Liver (tissue), 9 donors: Measurements from ENCODE around the gene OXTR. TPM values are rescaled to one million over a fixed set of nuclear protein-coding genes. Genes with fewer than 3 reads are reported as not detected.

Source experiments
- DNase-seq: peaks from one replicate; pipeline ENCODE4 v3.0.0-alpha.2; 2017; ENCODE audit warnings: low spot score
- H3K27ac ChIP-seq, 2 donors: one replicate each; pipeline ENCODE4 v1.7.0; 2013; ENCODE audit warnings: inconsistent platforms in 2 of 2, low read length in 2 of 2, control low read depth in 1 of 2, low read depth in 1 of 2, mild to moderate bottlenecking in 1 of 2
- H3K27me3 ChIP-seq, 4 donors: one replicate each; pipeline versions ENCODE4 v1.6.1 to v1.7.0; 2013; ENCODE audit warnings: low read length in 3 of 4, inconsistent platforms in 1 of 4, mild to moderate bottlenecking in 1 of 4, moderate library complexity in 1 of 4; ENCODE audit not compliant: control insufficient read depth in 4 of 4, insufficient read depth in 4 of 4
- H3K36me3 ChIP-seq, 4 donors: one replicate each; pipeline versions ENCODE4 v1.6.1 to v1.7.0; 2013; ENCODE audit warnings: low read length in 3 of 4, mild to moderate bottlenecking in 3 of 4, low read depth in 1 of 4, moderate library complexity in 1 of 4; ENCODE audit not compliant: control insufficient read depth in 4 of 4, insufficient read depth in 3 of 4
- H3K4me1 ChIP-seq, 4 donors: one replicate each; pipeline versions ENCODE4 v1.6.1 to v1.7.0; 2013; ENCODE audit warnings: low read length in 3 of 4, mild to moderate bottlenecking in 3 of 4, moderate library complexity in 1 of 4; ENCODE audit not compliant: control insufficient read depth in 4 of 4, insufficient read depth in 4 of 4
- H3K4me3 ChIP-seq, 3 donors: one replicate each; pipeline versions ENCODE4 v1.6.1 to v1.7.0; 2013; ENCODE audit warnings: low read length in 3 of 3, control low read depth in 1 of 3, low read depth in 1 of 3, mild to moderate bottlenecking in 1 of 3
- H3K9ac ChIP-seq, 2 donors: one replicate each; pipeline ENCODE4 v1.7.0; 2013; ENCODE audit warnings: low read length in 2 of 2, mild to moderate bottlenecking in 2 of 2, moderate library complexity in 2 of 2, control low read depth in 1 of 2, low read depth in 1 of 2
- H3K9me3 ChIP-seq, 4 donors: one replicate each; pipeline versions ENCODE4 v1.6.1 to v1.7.0; 2013; ENCODE audit warnings: low read length in 3 of 4; ENCODE audit not compliant: control insufficient read depth in 4 of 4
- ATF3 ChIP-seq: IDR thresholded peaks from 2 replicates; pipeline ENCODE4 v1.6.1; 2016; ENCODE audit warnings: antibody characterized with exemption
- EGR1 ChIP-seq, 2 donors: IDR thresholded peaks; 2 replicates each; pipeline ENCODE4 v1.6.1; 2016 to 2018; ENCODE audit warnings: antibody characterized with exemption in 2 of 2, low read depth in 2 of 2
- FOXA1 ChIP-seq: IDR thresholded peaks from 2 replicates; pipeline ENCODE4 v1.6.1; 2016; ENCODE audit warnings: antibody characterized with exemption
- GABPA ChIP-seq, 2 donors: IDR thresholded peaks in 1 of 2; conservative IDR thresholded peaks in 1 of 2; 2 replicates each; pipeline ENCODE4 v1.6.1; 2016; ENCODE audit warnings: antibody characterized with exemption in 2 of 2, mild to moderate bottlenecking in 1 of 2, moderate library complexity in 1 of 2
- HNF4A ChIP-seq, 2 donors: conservative IDR thresholded peaks; 2 replicates each; pipeline ENCODE4 v1.6.1; 2016; ENCODE audit warnings: antibody characterized with exemption in 2 of 2, mild to moderate bottlenecking in 2 of 2
- HNF4G ChIP-seq: IDR thresholded peaks from 2 replicates; pipeline ENCODE4 v1.6.1; 2016; ENCODE audit warnings: antibody characterized with exemption
- JUND ChIP-seq, 2 donors: IDR thresholded peaks; 2 replicates each; pipeline ENCODE4 v1.6.1; 2016; ENCODE audit warnings: antibody characterized with exemption in 2 of 2
- MAX ChIP-seq: IDR thresholded peaks from 2 replicates; pipeline ENCODE4 v1.6.1; 2016; ENCODE audit warnings: antibody characterized with exemption
- NR2F2 ChIP-seq: IDR thresholded peaks from 2 replicates; pipeline ENCODE4 v1.6.1; 2016; ENCODE audit warnings: antibody characterized with exemption
- RAD21 ChIP-seq, 2 donors: IDR thresholded peaks; 2 replicates each; pipeline ENCODE4 v1.6.1; 2016; ENCODE audit warnings: antibody characterized with exemption in 2 of 2, mild to moderate bottlenecking in 2 of 2
- RXRA ChIP-seq, 2 donors: IDR thresholded peaks; 2 replicates each; pipeline ENCODE4 v1.6.1; 2017 to 2018; ENCODE audit warnings: antibody characterized with exemption in 2 of 2, mild to moderate bottlenecking in 1 of 2
- SP1 ChIP-seq: IDR thresholded peaks from 2 replicates; pipeline ENCODE4 v1.6.1; 2018; ENCODE audit warnings: antibody characterized with exemption, mild to moderate bottlenecking
- TAF1 ChIP-seq: conservative IDR thresholded peaks from 2 replicates; pipeline ENCODE4 v1.6.1; 2016; ENCODE audit warnings: antibody characterized with exemption, mild to moderate bottlenecking
- YY1 ChIP-seq: IDR thresholded peaks from 2 replicates; pipeline ENCODE4 v1.6.1; 2016; ENCODE audit warnings: antibody characterized with exemption, mild to moderate bottlenecking
- WGBS: extraction: QIAGEN DNeasy Blood & Tissue Kit; methylation state at CpG from one replicate; pipeline ENCODE4 v1.1.7; 2013; 5-methylcytosine and 5-hydroxymethylcytosine counted together
- polyA plus RNA-seq, 2 donors: library from polyadenylated mRNA; stranded (reverse) in 1 of 2; unstranded in 1 of 2; fragments of 200-250 nt in 1 of 2; fragments of >200 nt in 1 of 2; fragmentation: Nextera tagmentation in 1 of 2; extraction: Ambion mirVana in 1 of 2; gene quantifications; one replicate each; pipeline versions ENCODE4 v1.2.1 to v1.2.3, GENCODE V29; 2013 to 2015
- total RNA-seq, 2 donors: library from RNA; depleted of rRNA; stranded (reverse); fragments of >200 nt; gene quantifications; one replicate each; pipeline ENCODE4 v1.2.3, GENCODE V29; 2014
- TF ChIP-seq, protein P1 (sequence below): IDR thresholded peaks from 2 replicates; pipeline ENCODE4 v1.6.1; 2016; ENCODE audit warnings: antibody characterized with exemption, mild to moderate bottlenecking
- TF ChIP-seq, protein P2 (sequence below): fragments of 150-350 bp; IDR thresholded peaks from 2 replicates; pipeline ENCODE4 v1.5.1; 2017; ENCODE audit warnings: improper control_type of control experiment, low read depth, low read length; ENCODE audit not compliant: missing input control
- TF ChIP-seq, protein P3 (sequence below): IDR thresholded peaks from 2 replicates; pipeline ENCODE4 v1.6.1; 2016; ENCODE audit warnings: antibody characterized with exemption
- donor health status: healthy.
- donor health status: healthy.
- donor health status: healthy.
- donor health status: healthy.
- donor health status: healthy.

Gene OXTR
- total and polyA plus RNA-seq, 4 donors, result 0.05 to 0.28 (median 0.08) TPM; not detected in 1

DNA sequence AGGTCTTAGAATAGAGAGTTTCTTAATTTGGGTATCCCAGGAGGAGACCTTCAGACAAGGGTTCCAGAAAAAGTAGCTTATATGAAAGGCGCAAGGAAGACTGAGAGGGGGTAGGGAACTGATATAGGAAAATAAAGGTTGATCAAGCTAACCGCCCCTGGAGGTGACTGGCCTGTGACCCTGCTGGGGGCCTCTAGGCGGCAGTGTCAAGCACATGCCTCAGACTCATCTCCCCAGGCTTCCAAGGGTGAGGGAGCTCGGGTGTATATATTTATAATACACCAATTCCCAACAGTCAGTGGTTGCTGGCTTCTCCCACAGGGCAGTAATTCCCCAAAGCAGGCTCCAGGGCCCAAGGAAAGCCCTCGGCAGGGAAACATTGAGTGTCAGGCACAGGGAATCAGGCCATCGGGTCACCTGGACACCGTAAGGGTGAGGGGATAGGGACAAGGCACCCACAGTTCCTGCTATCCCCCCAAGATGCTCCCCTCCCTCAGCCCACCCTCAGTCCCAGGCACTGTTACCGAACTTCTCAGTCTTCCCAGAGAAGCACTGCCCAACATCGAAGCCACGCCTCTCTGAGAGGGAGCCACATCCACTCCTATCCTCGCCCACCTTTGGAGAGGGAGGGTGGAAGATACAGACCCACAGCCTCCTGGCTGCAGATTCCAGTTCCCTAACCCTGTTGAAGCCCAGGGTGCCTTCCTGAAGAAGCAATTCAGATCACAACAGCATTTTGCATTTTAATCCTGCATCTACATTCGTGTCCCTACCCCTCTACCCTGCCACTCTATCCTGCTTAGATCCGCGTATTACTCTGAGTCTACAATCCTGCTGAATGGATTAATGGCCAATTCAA lies 55.3 kb downstream of the OXTR start:
- no peak for DNase-seq
- H3K9ac ChIP-seq, result no peak overlapping the region
- no peak overlapping the region for H3K4me3 ChIP-seq
- peaks cover 0 to 3% (median 0%) of the 10 kb centered on the region in 4 donors for H3K27me3 ChIP-seq
- H3K4me1 ChIP-seq, result no peaks in the 10 kb centered on the region
- H3K9me3 ChIP-seq, result no peaks in the 10 kb centered on the region
- TF ChIP-seq GABPA (IDR thresholded peaks at IDR 0.05 in 1 of 2, conservative IDR thresholded peaks at IDR 0.05 in 1 of 2) (no peak), HNF4A (conservative IDR thresholded peaks at IDR 0.05) (no peak), RAD21 (IDR thresholded peaks at IDR 0.05) (no peak)
- no peaks in the 10 kb centered on the region for H3K36me3 ChIP-seq
- H3K27ac ChIP-seq, result no peak overlapping the region
- 79% methylated on average over 14 of the region's 14 CpGs for WGBS

DNA sequence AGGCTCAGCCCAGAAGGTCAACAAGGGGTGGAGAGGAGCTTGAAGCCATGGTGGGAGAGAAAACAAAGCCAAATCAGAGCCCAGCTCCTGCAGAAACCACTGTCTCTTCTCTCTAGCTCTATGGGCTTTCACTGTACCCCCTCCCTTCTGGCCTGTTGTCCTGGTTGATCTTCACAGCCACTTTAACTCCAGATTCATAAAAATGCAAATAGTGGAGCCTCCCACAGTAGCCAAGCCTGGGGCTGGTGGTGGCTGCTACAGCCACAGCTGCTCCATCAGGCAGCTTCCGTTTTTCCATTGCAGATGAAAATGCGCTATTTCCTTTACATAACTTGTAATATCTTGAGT lies 56.5 kb downstream of the OXTR start:
- no peak overlapping the region for H3K27ac ChIP-seq
- DNase-seq, result no peak
- H3K36me3 ChIP-seq, result no peaks in the 10 kb centered on the region
- WGBS, result 81% methylated on average over 2 of the region's 2 CpGs
- no peaks in the 10 kb centered on the region for H3K9me3 ChIP-seq
- H3K9ac ChIP-seq, result no peak overlapping the region
- TF ChIP-seq GABPA (IDR thresholded peaks at IDR 0.05 in 1 of 2, conservative IDR thresholded peaks at IDR 0.05 in 1 of 2), result no peak
- no peak for TF ChIP-seq JUND (IDR thresholded peaks at IDR 0.05)
- TF ChIP-seq RAD21 (IDR thresholded peaks at IDR 0.05), result no peak
- no peak for TF ChIP-seq HNF4G
- TF ChIP-seq ATF3, result no peak
- no peak for TF ChIP-seq NR2F2
- no peak for TF ChIP-seq SP1
- TF ChIP-seq, protein P1, sequence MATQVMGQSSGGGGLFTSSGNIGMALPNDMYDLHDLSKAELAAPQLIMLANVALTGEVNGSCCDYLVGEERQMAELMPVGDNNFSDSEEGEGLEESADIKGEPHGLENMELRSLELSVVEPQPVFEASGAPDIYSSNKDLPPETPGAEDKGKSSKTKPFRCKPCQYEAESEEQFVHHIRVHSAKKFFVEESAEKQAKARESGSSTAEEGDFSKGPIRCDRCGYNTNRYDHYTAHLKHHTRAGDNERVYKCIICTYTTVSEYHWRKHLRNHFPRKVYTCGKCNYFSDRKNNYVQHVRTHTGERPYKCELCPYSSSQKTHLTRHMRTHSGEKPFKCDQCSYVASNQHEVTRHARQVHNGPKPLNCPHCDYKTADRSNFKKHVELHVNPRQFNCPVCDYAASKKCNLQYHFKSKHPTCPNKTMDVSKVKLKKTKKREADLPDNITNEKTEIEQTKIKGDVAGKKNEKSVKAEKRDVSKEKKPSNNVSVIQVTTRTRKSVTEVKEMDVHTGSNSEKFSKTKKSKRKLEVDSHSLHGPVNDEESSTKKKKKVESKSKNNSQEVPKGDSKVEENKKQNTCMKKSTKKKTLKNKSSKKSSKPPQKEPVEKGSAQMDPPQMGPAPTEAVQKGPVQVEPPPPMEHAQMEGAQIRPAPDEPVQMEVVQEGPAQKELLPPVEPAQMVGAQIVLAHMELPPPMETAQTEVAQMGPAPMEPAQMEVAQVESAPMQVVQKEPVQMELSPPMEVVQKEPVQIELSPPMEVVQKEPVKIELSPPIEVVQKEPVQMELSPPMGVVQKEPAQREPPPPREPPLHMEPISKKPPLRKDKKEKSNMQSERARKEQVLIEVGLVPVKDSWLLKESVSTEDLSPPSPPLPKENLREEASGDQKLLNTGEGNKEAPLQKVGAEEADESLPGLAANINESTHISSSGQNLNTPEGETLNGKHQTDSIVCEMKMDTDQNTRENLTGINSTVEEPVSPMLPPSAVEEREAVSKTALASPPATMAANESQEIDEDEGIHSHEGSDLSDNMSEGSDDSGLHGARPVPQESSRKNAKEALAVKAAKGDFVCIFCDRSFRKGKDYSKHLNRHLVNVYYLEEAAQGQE, result no peak
- TF ChIP-seq EGR1 (IDR thresholded peaks at IDR 0.05; ENCODE audit: low read depth in 2 of 2), result no peak
- TF ChIP-seq RXRA (IDR thresholded peaks at IDR 0.05), result no peak
- no peak for TF ChIP-seq MAX
- no peak for TF ChIP-seq YY1
- TF ChIP-seq, protein P2, sequence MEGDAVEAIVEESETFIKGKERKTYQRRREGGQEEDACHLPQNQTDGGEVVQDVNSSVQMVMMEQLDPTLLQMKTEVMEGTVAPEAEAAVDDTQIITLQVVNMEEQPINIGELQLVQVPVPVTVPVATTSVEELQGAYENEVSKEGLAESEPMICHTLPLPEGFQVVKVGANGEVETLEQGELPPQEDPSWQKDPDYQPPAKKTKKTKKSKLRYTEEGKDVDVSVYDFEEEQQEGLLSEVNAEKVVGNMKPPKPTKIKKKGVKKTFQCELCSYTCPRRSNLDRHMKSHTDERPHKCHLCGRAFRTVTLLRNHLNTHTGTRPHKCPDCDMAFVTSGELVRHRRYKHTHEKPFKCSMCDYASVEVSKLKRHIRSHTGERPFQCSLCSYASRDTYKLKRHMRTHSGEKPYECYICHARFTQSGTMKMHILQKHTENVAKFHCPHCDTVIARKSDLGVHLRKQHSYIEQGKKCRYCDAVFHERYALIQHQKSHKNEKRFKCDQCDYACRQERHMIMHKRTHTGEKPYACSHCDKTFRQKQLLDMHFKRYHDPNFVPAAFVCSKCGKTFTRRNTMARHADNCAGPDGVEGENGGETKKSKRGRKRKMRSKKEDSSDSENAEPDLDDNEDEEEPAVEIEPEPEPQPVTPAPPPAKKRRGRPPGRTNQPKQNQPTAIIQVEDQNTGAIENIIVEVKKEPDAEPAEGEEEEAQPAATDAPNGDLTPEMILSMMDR, result no peak
- TF ChIP-seq HNF4A (conservative IDR thresholded peaks at IDR 0.05), result no peak
- TF ChIP-seq FOXA1, result no peak
- TF ChIP-seq TAF1, result no peak
- TF ChIP-seq, protein P3, sequence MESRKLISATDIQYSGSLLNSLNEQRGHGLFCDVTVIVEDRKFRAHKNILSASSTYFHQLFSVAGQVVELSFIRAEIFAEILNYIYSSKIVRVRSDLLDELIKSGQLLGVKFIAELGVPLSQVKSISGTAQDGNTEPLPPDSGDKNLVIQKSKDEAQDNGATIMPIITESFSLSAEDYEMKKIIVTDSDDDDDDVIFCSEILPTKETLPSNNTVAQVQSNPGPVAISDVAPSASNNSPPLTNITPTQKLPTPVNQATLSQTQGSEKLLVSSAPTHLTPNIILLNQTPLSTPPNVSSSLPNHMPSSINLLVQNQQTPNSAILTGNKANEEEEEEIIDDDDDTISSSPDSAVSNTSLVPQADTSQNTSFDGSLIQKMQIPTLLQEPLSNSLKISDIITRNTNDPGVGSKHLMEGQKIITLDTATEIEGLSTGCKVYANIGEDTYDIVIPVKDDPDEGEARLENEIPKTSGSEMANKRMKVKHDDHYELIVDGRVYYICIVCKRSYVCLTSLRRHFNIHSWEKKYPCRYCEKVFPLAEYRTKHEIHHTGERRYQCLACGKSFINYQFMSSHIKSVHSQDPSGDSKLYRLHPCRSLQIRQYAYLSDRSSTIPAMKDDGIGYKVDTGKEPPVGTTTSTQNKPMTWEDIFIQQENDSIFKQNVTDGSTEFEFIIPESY, result no peak
- H3K27me3 ChIP-seq, result peaks cover 0 to 3% (median 0%) of the 10 kb centered on the region in 4 donors
- H3K4me3 ChIP-seq, result no peak overlapping the region
- H3K4me1 ChIP-seq, result no peaks in the 10 kb centered on the region
